Ovary (tissue), 3 donors: Measurements from ENCODE around the gene CRACR2B.

Experiments used
- CTCF ChIP-seq, 3 donors: fragments of 450-650 bp in 2 of 3; fragments of 200-600 bp in 1 of 3; IDR thresholded peaks; one replicate each; pipeline versions ENCODE4 v1.5.1 to v1.8.0; 2016 to 2022; ENCODE audit warnings: antibody characterized with exemption in 3 of 3, mild to moderate bottlenecking in 1 of 3
- EP300 ChIP-seq: sonication (generic); formaldehyde crosslinking; IDR thresholded peaks from one replicate; pipeline ENCODE4 v1.6.1; 2017; ENCODE audit warnings: antibody characterized with exemption
- POLR2A ChIP-seq: fragments of 450-650 bp; IDR thresholded peaks from one replicate; pipeline ENCODE4 v1.6.1; 2017; ENCODE audit warnings: antibody characterized with exemption, mild to moderate bottlenecking, moderate library complexity
- donor health status: DM: no; HTN: no; CAD: no.

GRCh38 chr11:864898-865297 is 37.2 kb downstream of the CRACR2B start:
- TF ChIP-seq POLR2A, result no peak
- TF ChIP-seq CTCF (IDR thresholded peaks at IDR 0.05), result no peak
- TF ChIP-seq EP300, result no peak
